HG03045 (cell line): ENCODE results near the gene SLC25A47.
A peak's percentile ranks its signal among the peaks of the same experiment; 100 is the strongest.
"Not testable (repeated sequence)": the region's sequence is repeated elsewhere in the genome, so short reads cannot be mapped to it uniquely, and the experiment has no call there.

Experiments
- ATAC-seq: cut with Tn5 transposase; IDR thresholded peaks from one replicate; pipeline ENCODE4 v1.9.1; 2021; ENCODE audit warnings: mild to moderate bottlenecking, moderate library complexity; ENCODE audit not compliant: unreplicated experiment

Gene SLC25A47

GRCh38 chr14:100304825-100305323, 18.3 kb upstream of the SLC25A47 start:
- ATAC-seq: no peak

- ATAC-seq: no peak
Measured at GRCh38 chr14:100305324-100306100, 17.6 kb upstream of the SLC25A47 start.

GRCh38 chr14:100306101-100306997, 16.8 kb upstream of the SLC25A47 start, which contains the start of gene SLC25A29:
Gene SLC25A29, minus strand, starts transcription at chr14:100306444. Its CDS starts 212 bp downstream, at chr14:100306232.
- ATAC-seq: peak; percentile 85

- peak; percentile 9 for ATAC-seq
Measured at GRCh38 chr14:100306998-100307765, 16.0 kb upstream of the SLC25A47 start.

- ATAC-seq: no peak
Measured at GRCh38 chr14:100307766-100308426, 15.2 kb upstream of the SLC25A47 start.

GRCh38 chr14:100308427-100308792, 14.7 kb upstream of the SLC25A47 start:
- ATAC-seq: not testable (repeated sequence)

GRCh38 chr14:100309028-100309737, 14.0 kb upstream of the SLC25A47 start:
- no peak for ATAC-seq

- ATAC-seq: not testable (repeated sequence)
Measured at GRCh38 chr14:100312110-100312876, 10.8 kb upstream of the SLC25A47 start.

GRCh38 chr14:100312877-100313400, 10.2 kb upstream of the SLC25A47 start:
- ATAC-seq: no peak

GRCh38 chr14:100313464-100314230, 9.5 kb upstream of the SLC25A47 start:
- ATAC-seq: no peak

- ATAC-seq: no peak
Measured at GRCh38 chr14:100314724-100315123, 8.4 kb upstream of the SLC25A47 start.

- no peak for ATAC-seq
Measured at GRCh38 chr14:100317389-100317788, 5.8 kb upstream of the SLC25A47 start.

- peak; percentile 74 for ATAC-seq
Measured at GRCh38 chr14:100317912-100318808, 5.0 kb upstream of the SLC25A47 start.

GRCh38 chr14:100320157-100320856, 2.8 kb upstream of the SLC25A47 start:
- ATAC-seq: no peak

- ATAC-seq: no peak
Measured at GRCh38 chr14:100321473-100322137, 1.5 kb upstream of the SLC25A47 start.
